GM18907 (cell line): ENCODE results near the gene CDC20.

Experiments
- ATAC-seq: cut with Tn5 transposase; IDR thresholded peaks from one replicate; pipeline ENCODE4 v1.9.1; 2021; ENCODE audit warnings: mild to moderate bottlenecking, moderate library complexity; ENCODE audit not compliant: unreplicated experiment

CDC20 gene

DNA sequence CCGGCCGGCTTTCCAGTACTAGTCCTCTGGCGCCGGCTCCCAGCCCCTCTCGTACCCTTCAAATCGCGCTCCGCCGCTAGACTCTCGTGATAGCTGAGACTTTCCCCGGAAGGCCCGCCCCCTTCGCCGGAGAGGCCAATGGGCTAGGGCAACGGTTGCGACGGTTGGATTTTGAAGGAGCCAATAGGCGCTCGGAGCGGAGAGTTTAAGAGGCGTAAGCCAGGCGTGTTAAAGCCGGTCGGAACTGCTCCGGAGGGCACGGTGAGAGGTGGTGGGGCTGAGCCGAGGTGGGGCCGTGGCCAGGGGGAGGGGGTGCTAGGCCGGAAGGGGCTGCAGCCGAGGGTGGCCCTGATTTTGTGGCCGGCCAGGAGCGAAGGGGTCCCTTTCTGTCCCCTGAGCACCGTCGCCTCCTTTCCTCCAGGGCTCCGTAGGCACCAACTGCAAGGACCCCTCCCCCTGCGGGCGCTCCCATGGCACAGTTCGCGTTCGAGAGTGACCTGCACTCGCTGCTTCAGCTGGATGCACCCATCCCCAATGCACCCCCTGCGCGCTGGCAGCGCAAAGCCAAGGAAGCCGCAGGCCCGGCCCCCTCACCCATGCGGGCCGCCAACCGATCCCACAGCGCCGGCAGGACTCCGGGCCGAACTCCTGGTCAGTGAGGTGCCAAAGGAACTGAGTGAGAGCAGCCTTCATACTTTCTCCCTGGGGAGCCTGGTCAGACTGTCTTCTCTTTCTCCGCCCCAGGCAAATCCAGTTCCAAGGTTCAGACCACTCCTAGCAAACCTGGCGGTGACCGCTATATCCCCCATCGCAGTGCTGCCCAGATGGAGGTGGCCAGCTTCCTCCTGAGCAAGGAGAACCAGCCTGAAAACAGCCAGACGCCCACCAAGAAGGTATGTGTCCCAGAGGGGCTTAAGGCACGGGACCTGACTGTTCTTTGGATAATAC is at the start of gene CDC20:
Gene CDC20 (plus strand): TSS at position 236 of the 948 bp plus-strand sequence. CDS start 235 bp downstream, at position 471.
- peak; percentile 92 for ATAC-seq

GRCh38 chr1:43309405-43310025 is 49.3 kb upstream of the CDC20 start:
- ATAC-seq: no peak

- ATAC-seq: no peak
Observed at GRCh38 chr1:43311521-43311920, 47.3 kb upstream of the CDC20 start.

DNA sequence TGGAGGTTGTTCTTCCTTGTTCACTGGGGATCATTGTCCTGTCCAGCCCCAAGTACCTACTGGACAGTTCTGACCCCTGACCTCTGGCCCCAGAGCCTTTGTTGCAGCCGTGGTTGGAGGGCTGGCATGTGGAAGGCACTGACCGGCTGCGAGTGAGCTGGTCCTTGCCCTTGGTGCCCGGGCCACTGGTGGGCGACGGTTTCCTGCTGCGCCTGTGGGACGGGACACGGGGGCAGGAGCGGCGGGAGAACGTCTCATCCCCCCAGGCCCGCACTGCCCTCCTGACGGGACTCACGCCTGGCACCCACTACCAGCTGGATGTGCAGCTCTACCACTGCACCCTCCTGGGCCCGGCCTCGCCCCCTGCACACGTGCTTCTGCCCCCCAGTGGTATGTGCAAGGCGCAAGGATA is 46.6 kb upstream of the CDC20 start:
- no peak for ATAC-seq

GRCh38 chr1:43312663-43313515 is 45.9 kb upstream of the CDC20 start:
- ATAC-seq: no peak

DNA sequence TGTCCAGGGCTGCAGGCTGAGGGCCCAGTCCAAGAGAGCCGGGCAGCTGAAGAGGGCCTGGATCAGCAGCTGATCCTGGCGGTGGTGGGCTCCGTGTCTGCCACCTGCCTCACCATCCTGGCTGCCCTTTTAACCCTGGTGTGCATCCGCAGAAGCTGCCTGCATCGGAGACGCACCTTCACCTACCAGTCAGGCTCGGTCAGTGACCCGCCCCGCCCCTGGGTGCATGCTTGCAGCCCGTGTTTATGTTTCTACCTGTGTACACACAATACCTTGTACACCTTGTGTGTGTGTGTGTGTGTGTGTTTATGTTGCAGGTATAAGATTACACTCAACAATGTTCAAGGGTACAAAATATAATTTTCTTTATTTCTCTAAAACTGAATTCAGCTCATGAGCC is 45.0 kb upstream of the CDC20 start:
- no peak for ATAC-seq

DNA sequence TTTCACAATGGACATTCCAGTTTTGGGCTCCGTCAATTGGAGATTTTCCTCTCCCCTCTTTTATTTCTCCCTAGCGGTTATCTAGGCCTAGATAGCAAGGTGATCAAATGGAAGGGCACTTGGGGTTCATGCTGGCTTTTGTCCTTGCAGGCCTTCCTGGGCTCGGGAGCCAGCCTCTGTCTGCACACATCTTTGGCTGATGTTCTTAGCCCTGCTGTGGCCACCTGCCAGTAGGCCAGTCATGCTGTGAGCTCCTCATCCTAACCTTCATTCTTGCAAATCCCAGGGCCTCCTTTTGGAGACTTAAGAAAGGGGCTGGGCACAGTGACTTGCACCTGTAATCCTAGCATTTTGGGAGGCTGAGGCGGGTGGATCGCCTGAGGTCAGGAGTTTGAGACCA is 44.5 kb upstream of the CDC20 start:
- ATAC-seq: no peak

- no peak for ATAC-seq
Observed at GRCh38 chr1:43315481-43315880, 43.3 kb upstream of the CDC20 start.

- no peak for ATAC-seq
Observed at GRCh38 chr1:43315963-43316737, 42.6 kb upstream of the CDC20 start.

- ATAC-seq: no peak
Observed at GRCh38 chr1:43316738-43317520, 41.9 kb upstream of the CDC20 start.

- ATAC-seq: no peak
Observed at GRCh38 chr1:43317817-43318471, 40.8 kb upstream of the CDC20 start.

GRCh38 chr1:43318831-43319230 is 40.0 kb upstream of the CDC20 start:
- ATAC-seq: no peak

DNA sequence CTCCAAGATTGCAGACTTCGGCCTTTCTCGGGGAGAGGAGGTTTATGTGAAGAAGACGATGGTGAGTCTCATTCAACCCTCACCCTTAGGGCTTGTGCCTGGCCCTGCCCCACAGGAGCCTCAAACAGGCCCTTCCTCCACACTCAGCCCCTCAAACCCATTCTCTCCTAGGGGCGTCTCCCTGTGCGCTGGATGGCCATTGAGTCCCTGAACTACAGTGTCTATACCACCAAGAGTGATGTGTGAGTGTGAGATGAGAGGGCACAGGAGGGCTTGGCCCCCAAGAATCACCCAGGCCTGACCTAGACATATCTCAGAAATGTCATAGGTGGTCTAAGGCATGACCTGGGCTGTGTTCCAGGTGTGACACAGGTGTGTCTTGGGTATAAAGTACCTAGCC is 39.5 kb upstream of the CDC20 start:
- ATAC-seq: no peak

DNA sequence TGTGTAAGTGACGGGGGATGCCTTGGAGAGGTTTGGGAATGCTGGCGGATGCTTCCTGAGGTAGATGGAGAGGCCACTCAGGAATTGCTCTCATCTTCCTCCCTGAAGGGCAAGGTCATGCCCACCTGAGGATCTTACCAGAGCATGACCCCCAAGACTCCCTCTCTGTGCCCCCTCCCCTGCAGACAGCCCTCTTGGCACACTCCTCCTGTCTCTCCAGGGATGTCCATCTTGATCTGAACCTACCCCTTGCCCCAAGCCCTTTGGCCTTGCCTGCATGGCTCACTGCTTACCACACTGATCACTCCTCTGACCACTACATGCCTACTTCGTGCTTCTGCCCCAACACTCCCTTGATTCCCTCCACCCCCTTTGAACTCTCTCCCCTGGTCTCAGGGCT is 39.0 kb upstream of the CDC20 start:
- no peak for ATAC-seq

DNA sequence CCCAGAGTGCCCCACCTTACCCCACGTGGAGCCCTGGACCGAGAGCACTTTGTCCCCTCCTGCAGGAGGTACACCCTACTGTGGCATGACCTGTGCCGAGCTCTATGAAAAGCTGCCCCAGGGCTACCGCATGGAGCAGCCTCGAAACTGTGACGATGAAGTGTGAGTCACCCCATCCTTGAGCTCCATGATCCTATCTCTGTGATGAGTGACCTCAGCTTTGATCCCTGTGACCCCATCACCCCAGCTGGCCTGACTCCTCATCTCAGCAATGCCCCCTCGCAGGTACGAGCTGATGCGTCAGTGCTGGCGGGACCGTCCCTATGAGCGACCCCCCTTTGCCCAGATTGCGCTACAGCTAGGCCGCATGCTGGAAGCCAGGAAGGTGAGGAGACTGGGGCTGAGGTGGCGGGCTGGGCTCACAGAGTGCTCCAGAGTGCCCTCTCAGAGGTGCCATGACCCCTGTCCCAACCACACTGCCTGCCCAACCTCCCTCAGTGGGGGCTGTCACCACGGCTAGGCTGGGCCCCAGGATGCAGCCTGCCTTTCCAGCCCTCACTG is 37.4 kb upstream of the CDC20 start:
- ATAC-seq: no peak

DNA sequence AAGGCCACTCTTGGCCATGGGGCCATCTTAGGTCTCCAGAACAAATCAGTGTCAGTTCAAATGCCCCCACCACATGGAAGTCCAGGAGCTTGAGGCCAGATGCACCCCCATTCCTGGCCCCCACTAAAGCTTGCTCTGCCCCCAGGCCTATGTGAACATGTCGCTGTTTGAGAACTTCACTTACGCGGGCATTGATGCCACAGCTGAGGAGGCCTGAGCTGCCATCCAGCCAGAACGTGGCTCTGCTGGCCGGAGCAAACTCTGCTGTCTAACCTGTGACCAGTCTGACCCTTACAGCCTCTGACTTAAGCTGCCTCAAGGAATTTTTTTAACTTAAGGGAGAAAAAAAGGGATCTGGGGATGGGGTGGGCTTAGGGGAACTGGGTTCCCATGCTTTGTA is 36.3 kb upstream of the CDC20 start:
- ATAC-seq: no peak

GRCh38 chr1:43324810-43325209 is 34.0 kb upstream of the CDC20 start:
- no peak for ATAC-seq

DNA sequence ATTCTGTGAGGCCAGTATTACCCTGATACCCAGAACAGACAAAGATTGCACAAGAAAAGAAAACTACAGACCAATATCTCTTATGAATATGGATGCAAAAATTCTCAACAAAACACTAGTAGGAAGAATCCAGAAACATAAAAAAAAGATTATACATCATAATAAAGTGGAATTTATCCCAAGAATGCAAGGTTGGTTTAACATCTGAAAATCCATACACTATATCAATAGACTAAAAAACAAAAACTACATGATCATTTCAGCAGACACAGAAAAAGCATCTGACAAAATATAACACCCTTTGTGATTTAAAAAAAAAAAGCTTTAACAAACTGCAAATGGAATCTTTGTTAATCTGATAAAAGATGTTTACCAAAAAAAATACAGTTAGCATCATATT is 33.4 kb upstream of the CDC20 start:
- no peak for ATAC-seq
